HS-27A (cell line): ENCODE data around the gene PTPRU.

Experiments used
- DNase-seq: peaks from one replicate; pipeline ENCODE4 v3.0.0-alpha.2; 2012; ENCODE audit warnings: low read depth, missing footprints

Gene PTPRU

GRCh38 chr1:29267321-29268070, 31.2 kb downstream of the PTPRU start:
- DNase-seq: no peak

GRCh38 chr1:29269382-29269781, 33.1 kb downstream of the PTPRU start:
- no peak for DNase-seq

DNA sequence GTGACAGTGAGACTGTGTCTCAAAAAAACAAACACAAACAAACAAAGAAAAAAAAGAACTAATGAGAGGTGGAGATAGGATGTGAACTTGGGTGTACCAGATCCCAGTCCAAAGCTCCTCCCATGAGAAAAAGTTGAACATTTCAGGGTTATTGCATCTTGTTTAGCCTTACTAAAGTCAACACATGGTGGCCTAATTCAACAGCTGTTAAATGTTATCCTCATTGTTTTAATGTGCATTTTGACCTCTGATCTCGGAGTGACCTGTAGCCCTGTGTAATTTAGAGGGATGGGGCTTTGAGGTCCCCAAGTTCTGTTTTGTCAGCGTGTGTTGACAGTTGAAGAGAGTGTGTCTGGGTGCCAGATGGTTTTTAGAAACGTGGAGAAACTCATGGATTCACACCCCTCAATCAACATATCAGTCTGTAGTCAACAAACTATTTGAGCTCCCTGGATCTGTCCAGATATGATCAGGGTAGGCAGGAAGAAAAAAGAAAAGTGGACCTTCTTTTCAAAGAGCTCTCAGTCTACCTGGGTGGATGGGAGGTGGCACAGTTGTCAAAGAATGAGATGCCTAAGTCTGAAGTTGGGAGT, 34.7 kb downstream of the PTPRU start:
- no peak for DNase-seq

DNA sequence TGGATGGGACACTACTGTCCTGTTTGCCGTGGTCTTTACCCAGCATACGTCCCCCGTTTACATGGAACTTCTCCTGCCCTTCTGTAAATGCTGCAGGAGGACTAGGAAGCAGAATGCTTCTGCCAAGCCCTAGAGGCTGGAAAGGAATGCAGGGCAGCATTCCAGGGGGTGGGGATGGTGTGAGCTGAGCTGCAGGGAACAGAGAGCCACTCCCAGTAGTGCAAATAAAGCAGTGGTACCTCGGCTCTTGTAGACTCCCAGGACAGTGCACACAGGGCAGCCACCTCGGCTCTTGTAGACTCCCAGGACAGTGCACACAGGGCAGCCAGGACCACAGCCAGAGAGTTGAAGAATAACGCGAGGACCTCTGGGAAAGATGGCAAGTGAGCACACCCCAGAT, 35.4 kb downstream of the PTPRU start:
- peak; percentile 54 for DNase-seq

DNA sequence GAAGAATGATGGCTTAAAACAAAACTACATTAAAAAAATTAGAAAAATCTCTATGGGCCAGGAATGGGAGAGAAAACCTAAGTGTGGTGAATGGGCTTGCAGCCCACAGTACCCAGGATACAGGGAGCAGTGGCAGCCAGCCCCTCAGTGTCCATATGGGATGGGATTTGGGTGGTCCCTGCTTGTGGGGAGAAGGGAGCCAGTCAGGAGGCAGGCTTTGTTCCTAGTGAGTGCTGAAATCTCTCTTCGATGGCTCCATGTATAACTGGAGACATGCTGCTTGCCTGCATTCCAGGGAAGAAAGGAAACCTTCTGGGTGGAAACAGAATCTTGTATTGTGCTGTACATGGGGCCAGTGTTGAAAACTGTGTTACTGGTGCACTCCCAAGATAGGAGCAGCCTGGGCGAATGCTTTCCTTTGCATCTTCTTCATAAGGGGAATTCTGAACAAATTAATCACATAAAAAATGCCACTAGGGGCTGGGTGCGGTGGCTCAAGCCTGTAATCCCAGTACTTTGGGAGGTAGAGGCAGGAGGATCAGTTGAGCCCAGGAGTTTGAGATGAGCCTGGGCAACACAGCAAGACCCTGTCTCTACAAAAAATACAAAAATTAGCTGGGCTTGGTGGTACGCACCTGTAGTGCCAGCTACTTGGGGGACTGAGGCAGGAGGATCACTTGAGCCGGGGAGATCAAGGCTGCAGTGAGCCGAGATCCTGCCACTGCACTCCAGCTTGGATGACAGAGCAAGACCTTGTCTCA, 36.0 kb downstream of the PTPRU start:
- no peak for DNase-seq

DNA sequence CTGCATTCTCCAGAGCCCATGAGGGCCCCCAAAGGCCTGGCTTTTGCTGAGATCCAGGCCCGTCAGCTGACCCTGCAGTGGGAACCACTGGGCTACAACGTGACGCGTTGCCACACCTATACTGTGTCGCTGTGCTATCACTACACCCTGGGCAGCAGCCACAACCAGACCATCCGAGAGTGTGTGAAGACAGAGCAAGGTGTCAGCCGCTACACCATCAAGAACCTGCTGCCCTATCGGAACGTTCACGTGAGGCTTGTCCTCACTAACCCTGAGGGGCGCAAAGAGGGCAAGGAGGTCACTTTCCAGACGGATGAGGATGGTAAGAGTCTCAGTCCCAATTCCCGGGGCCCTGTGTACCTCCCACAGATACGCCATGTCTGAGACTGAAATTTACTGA, 39.1 kb downstream of the PTPRU start:
- no peak for DNase-seq

- no peak for DNase-seq
Measured at GRCh38 chr1:29278124-29278523, 41.8 kb downstream of the PTPRU start.

DNA sequence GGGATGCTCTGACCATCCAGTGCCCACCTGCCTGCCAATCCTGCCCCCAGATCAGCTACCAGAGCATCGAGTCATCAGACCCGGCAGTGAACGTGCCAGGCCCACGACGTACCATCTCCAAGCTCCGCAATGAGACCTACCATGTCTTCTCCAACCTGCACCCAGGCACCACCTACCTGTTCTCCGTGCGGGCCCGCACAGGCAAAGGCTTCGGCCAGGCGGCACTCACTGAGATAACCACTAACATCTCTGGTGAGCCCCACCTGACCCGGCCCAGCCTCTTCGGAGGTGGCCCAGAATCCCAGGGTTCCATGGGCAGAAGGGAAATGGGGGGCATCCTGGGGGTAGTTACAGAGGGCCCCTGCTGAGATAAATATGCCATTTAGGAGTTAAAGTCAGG, 43.1 kb downstream of the PTPRU start:
- no peak for DNase-seq

- DNase-seq: no peak
Measured at GRCh38 chr1:29279951-29280391, 43.6 kb downstream of the PTPRU start.

- DNase-seq: no peak
Measured at GRCh38 chr1:29280409-29281131, 44.2 kb downstream of the PTPRU start.

GRCh38 chr1:29281571-29281970, 45.2 kb downstream of the PTPRU start:
- no peak for DNase-seq

DNA sequence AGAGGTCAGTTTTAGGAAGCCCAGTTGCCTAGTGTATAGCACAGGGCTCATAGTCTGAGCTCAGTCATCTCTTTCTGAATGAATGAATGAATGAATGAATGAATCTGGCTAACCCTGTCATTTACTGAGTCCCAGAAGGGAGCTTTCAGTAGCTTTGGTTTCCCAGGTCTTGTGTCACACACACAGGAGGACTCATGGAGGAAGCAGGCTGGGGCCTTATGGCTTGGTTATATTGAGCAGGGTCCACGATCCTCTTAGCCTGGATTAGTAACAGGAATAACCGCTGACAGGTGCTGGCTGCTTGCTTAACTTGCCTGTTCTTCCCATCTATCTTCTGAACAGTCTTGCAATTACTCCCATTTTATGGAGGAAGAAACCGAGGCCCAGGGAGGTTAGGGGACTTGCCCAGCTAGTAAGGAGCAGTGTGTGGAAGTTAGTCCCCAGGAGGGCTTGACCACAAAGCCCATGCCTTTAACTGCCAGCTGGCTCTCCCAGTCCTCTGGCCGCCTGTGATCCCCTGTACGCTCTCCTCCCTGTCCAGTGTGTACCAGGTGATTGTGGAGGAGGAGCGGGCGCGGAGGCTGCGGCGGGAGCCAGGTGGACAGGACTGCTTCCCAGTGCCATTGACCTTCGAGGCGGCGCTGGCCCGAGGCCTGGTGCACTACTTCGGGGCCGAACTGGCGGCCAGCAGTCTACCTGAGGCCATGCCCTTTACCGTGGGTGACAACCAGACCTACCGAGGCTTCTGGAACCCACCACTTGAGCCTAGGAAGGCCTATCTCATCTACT, 46.0 kb downstream of the PTPRU start:
- DNase-seq: no peak

- peak; percentile 56 for DNase-seq
Measured at GRCh38 chr1:29282924-29283803, 46.8 kb downstream of the PTPRU start.

GRCh38 chr1:29283804-29284195, 47.5 kb downstream of the PTPRU start:
- DNase-seq: no peak

DNA sequence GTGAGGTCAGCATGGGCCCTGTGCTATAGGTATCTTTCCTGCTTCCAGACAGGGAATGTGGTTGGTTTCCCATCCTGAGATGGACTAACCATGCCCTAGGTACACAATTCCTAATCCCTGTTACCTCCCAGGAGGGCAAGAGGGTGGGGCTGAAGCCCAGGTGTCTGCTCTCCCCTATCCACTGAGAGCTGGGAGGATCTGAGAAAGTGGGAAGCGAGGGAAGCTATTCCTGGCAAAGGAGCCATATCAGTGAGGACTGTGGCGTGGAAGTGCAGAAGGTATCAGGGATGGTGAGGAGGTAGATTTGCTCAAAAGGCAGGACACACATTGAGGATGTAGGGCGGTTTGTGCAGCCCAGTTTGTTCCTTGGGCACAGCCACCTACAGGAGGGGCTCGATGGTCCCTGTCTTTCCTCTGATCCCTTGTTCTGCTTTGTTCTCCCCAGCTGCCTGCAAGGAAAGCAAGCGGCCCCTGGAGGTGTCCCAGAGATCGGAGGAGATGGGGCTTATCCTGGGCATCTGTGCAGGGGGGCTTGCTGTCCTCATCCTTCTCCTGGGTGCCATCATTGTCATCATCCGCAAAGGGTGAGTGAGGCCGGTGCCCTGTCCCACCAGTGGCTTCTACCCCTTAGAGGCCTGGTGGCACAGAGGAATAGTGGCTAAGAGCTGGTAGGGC, 48.1 kb downstream of the PTPRU start:
- DNase-seq: no peak

DNA sequence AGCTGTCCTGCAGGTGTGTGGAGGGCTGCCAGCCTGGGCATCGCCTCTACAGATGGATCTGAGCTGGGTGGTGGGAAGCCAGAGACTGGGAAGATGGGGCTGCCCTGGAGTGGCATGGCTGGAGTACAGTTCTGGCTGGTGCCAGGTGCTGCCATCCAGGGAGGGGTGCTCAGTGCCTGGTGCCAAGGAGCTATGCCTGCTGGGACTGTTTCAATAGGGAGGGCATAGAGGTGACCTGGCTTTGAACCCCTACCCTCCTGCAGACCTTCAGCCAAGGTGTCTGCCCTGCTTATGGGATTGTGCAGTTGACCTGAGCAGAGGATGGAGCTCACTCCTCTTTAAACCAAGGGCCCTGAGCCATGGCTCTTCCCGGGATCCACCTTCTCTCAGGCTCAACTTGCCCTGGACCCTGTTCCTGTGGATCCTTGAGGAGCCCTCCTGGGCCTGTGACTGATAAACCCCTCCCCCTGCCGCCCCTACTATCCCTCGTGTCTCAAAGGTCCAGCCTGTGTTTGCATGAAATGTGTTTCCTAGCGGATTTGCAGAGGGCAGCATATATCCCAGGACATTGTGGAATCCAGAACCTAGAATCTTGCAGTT, 48.7 kb downstream of the PTPRU start:
- no peak for DNase-seq

DNA sequence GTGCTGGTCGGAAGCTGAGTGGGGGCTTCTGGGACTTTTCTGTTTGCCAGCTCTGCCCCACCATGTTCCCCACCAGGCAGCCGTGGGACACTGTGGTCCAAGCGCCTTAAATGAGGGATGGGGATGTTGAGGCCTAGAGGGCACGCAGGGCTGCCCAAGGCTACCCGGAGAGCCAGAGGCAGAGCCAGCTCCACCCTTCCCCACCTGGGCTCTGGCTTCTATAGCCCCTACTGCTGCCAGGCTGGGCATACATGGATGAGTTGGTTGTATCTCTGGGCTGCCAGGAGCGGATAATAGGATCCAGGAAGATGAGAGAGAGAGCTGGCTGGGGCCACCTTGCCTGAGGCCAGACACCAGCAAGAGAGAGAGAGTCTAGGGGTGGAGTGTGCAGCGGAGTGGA, 49.4 kb downstream of the PTPRU start:
- no peak for DNase-seq

DNA sequence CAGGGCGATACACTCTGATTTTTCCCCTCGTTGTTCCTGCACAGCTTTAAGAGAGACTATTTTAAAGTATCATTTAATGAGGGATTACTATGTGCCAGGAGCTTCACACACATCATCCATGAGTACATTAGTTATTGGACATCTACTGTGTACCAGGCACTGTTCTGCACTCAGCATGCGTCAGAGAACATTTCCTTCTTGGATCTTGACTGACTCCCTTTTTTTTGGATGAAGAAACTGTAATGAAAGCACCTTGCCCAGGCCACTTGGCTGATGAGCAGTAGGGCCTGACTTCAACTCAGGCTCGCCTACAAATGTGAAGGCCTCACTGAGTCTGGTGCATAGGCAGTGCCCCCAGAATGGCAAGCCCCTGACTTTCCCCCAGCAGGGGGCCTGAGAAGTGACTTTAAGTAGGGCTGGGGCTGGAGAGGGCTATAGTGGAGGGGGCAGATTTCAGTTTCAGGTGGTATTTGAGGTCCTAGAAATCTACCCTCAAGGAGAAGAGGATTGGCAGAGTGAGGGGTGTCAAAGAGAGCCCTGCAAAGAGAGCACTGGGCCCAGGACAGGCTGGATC, 50.0 kb downstream of the PTPRU start:
- no peak for DNase-seq

DNA sequence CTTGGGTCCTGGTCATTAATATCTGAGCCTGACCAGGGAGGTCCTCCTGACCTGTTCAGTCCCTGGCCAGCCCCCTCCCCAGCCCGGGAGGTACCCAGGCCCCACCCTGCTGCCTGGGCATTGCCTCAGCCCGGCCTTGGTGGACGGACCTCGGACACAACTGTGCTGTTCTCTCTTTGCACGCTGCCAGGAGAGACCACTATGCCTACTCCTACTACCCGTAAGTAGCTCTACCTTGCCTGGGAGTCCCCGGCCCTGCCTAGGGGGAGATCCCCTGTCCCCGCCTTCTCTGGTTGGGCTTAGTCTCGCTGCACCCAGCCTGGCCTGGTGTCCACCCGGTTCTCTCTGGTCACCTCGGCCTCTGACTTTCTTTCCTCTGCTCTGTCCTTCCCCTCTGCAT, 53.2 kb downstream of the PTPRU start:
- DNase-seq: no peak
